ENCODE data around the gene PDE7B.

Gene PDE7B

DNA sequence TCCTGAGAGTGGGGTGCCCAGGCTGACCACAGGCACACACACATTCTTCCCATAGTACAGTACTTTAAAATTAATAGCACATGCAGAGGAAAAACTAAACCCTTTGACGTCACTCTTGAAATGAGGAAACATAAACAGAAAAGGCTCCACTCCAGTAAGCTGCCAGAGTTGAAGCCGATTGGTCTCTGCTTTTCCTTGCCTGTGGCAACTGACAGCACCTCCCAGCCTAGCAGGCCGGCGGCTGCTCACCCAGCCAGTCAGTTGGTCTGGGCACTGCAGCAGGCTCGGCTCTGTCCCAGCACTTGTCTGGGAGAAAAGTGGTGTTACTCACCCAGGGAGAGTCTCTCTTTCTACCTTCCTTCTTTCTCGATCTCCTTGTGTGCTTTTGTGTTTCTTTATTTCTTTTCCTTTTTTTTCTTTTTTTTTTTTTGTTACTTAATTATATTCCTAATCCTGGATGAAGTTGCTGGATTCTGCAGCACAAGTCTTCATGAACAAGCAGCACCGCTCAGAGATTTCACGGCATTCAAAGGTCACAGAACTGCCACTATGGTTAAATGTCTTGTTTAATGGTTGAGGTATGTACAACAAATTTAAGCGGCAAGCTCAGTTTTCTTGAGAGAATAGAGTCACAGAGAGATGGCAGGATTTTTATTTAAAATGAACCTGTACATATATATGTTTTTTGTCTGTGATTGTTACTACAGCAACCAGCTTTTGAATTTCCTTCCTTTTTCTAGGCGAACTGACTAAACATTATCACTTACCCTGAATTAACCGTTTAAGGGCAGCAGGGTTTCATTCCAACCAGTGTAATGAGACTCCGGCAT is at the start of gene PDE7B:
Gene PDE7B, plus strand, starts transcription at position 260 of the 830 bp plus-strand sequence.
- Histone ChIP-seq H3K79me2 (ENCODE audit: insufficient read depth, low read depth) (no peaks in the 10 kb centered on the region), H3K9ac (no peak within 1 kb of the TSS), H3K4me3 (IDR thresholded peaks at IDR 0.05; ENCODE audit: insufficient read depth, low read depth, low read length) (no peak within 1 kb of the TSS), H3K4me1 (ENCODE audit: low read depth, poor library complexity, severe bottlenecking) (no peaks in the 10 kb centered on the region), H4K20me1 (ENCODE audit: insufficient read depth) (no peaks in the 10 kb centered on the region), H2AFZ (ENCODE audit: low read depth) (no peak within 1 kb of the TSS), H3K27me3 (ENCODE audit: insufficient read depth, low read depth) (no peaks in the 10 kb centered on the region), H3K4me2 (no peak within 1 kb of the TSS), H3K27ac (no peak within 1 kb of the TSS), H3K36me3 (ENCODE audit: insufficient read depth) (no peaks in the 10 kb centered on the region)
- TF ChIP-seq, protein P1, sequence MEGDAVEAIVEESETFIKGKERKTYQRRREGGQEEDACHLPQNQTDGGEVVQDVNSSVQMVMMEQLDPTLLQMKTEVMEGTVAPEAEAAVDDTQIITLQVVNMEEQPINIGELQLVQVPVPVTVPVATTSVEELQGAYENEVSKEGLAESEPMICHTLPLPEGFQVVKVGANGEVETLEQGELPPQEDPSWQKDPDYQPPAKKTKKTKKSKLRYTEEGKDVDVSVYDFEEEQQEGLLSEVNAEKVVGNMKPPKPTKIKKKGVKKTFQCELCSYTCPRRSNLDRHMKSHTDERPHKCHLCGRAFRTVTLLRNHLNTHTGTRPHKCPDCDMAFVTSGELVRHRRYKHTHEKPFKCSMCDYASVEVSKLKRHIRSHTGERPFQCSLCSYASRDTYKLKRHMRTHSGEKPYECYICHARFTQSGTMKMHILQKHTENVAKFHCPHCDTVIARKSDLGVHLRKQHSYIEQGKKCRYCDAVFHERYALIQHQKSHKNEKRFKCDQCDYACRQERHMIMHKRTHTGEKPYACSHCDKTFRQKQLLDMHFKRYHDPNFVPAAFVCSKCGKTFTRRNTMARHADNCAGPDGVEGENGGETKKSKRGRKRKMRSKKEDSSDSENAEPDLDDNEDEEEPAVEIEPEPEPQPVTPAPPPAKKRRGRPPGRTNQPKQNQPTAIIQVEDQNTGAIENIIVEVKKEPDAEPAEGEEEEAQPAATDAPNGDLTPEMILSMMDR (conservative IDR thresholded peaks at IDR 0.05; ENCODE audit: low read depth, low read length) = no peak

DNA sequence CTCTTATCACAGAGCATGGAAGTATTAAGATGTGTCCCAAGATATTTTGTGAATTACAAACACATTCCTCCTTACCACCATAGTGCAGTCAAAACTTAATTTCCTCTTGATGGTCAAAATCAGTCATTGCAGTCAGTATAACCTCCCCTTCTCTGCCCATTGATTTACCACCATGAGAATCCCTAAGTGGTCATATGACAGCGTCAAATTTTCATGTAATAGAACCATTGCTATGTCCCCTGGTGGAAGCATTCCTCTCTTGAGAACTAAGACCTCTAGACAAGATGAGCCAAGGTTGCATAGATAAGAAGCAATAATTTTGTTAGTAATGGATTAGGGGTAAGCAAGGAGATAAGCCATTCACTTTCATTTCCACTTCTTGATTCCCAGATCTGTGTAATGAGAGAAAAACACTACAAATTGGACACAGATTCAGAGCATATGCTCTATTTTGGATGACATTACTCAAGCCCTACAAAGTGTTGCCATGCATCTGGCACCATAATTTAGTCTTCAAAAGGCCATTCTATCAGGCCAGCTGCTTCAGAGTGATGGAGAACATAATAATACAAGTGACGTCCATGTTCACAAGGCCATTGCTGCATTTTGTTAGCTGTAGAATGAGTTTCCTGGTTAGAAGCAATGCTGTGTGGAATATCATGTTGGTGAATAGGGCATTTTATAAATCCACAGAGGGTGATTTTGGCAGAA is 49.6 kb upstream of the PDE7B start:
- Histone ChIP-seq H2AFZ (ENCODE audit: low read depth) (no peak overlapping the region), H3K79me2 (ENCODE audit: insufficient read depth, low read depth) (no peaks in the 10 kb centered on the region), H3K9ac (no peak overlapping the region), H3K27ac (no peak overlapping the region), H3K4me1 (ENCODE audit: low read depth, poor library complexity, severe bottlenecking) (no peaks in the 10 kb centered on the region), H4K20me1 (ENCODE audit: insufficient read depth) (no peaks in the 10 kb centered on the region), H3K4me3 (IDR thresholded peaks at IDR 0.05; ENCODE audit: insufficient read depth, low read depth, low read length) (no peak overlapping the region), H3K4me2 (no peak overlapping the region), H3K27me3 (ENCODE audit: insufficient read depth, low read depth) (no peaks in the 10 kb centered on the region), H3K36me3 (ENCODE audit: insufficient read depth) (no peaks in the 10 kb centered on the region)
- TF ChIP-seq, protein P1 (conservative IDR thresholded peaks at IDR 0.05; ENCODE audit: low read depth, low read length) = no peak

DNA sequence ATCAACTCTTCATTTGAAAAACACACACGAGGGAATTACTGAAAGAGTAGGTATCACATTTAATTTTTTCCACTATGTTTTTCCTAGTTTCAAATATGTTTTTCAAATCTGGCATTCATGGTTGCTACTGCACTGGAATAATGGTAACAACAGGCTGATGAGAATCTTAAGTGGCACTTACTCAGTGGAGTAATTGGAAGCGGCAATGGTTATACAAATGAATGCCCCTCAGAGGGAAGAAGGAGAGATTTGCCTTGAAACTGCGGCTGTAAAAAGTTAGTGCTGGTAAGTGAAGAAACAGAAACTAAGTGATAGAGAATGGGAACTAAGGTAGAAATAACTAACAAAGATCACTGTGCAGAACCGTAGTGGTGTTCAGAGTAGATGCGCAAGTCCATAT is 41.0 kb upstream of the PDE7B start:
- no peaks in the 10 kb centered on the region for H4K20me1 ChIP-seq (ENCODE audit: insufficient read depth)
- H3K4me3 ChIP-seq (IDR thresholded peaks at IDR 0.05; ENCODE audit: insufficient read depth, low read depth, low read length) = no peak overlapping the region
- H3K4me1 ChIP-seq (ENCODE audit: low read depth, poor library complexity, severe bottlenecking) = no peaks in the 10 kb centered on the region
- H3K9ac ChIP-seq = no peak overlapping the region
- no peaks in the 10 kb centered on the region for H3K27me3 ChIP-seq (ENCODE audit: insufficient read depth, low read depth)
- TF ChIP-seq, protein P1 (conservative IDR thresholded peaks at IDR 0.05; ENCODE audit: low read depth, low read length) = no peak
- no peaks in the 10 kb centered on the region for H3K79me2 ChIP-seq (ENCODE audit: insufficient read depth, low read depth)
- no peak overlapping the region for H3K4me2 ChIP-seq
- no peak overlapping the region for H3K27ac ChIP-seq
- H2AFZ ChIP-seq (ENCODE audit: low read depth) = no peak overlapping the region
- H3K36me3 ChIP-seq (ENCODE audit: insufficient read depth) = no peaks in the 10 kb centered on the region

DNA sequence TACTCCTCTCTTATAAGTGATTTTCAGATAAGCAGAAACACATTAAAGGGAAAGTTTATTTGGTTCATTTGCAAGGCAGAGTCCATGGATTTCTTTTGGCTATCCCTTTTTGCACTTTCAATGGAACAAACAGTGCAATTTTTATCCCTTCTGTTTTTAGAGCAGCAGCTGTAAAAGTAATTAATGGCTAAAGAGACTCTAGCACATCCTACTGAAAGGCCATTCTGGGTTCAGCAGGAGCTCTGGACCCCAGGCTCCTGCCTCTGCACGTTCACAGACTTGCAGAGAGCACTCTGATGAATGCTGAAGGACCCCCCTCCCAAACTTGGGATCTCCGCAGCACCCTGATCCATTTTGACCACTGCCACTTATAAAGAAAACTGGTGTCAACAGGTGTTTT is 40.3 kb upstream of the PDE7B start:
- no peak overlapping the region for H3K9ac ChIP-seq
- H3K36me3 ChIP-seq (ENCODE audit: insufficient read depth) = no peaks in the 10 kb centered on the region
- no peaks in the 10 kb centered on the region for H3K27me3 ChIP-seq (ENCODE audit: insufficient read depth, low read depth)
- no peaks in the 10 kb centered on the region for H4K20me1 ChIP-seq (ENCODE audit: insufficient read depth)
- no peak overlapping the region for H3K27ac ChIP-seq
- H3K79me2 ChIP-seq (ENCODE audit: insufficient read depth, low read depth) = no peaks in the 10 kb centered on the region
- no peak overlapping the region for H3K4me3 ChIP-seq (IDR thresholded peaks at IDR 0.05; ENCODE audit: insufficient read depth, low read depth, low read length)
- H3K4me2 ChIP-seq = no peak overlapping the region
- H3K4me1 ChIP-seq (ENCODE audit: low read depth, poor library complexity, severe bottlenecking) = no peaks in the 10 kb centered on the region
- TF ChIP-seq, protein P1 (conservative IDR thresholded peaks at IDR 0.05; ENCODE audit: low read depth, low read length) = no peak
- H2AFZ ChIP-seq (ENCODE audit: low read depth) = no peak overlapping the region
